ENCODE data around the gene SNX24. TPM values are rescaled to one million over a fixed set of nuclear protein-coding genes. Genes with fewer than 3 reads are reported as not detected.

The SNX24 gene
- total and polyA plus RNA-seq, 4 donors, result 15.0 to 39.4 (median 24.4) TPM

GRCh38 chr5:122954719-122955118 is 109.3 kb downstream of the SNX24 start:
- Histone ChIP-seq H3K9me3 (ENCODE audit: control insufficient read depth in 4 of 4, insufficient read depth in 3 of 4, low read length in 3 of 4) (peaks cover 0 to 11% (median 3%) of the 10 kb centered on the region in 4 donors), H3K36me3 (ENCODE audit: control insufficient read depth in 4 of 4, insufficient read depth in 4 of 4, low read length in 4 of 4) (peaks cover 0 to 4% (median under 1%) of the 10 kb centered on the region in 4 donors), H3K4me1 (ENCODE audit: control insufficient read depth in 5 of 5, insufficient read depth in 5 of 5, low read length in 5 of 5) (peaks cover 0 to under 1% (median 0%) of the 10 kb centered on the region in 5 donors), H3K27ac (ENCODE audit: low read depth in 1 of 2, low read length in 1 of 2) (no peak overlapping the region), H3K9ac (ENCODE audit: insufficient read depth in 1 of 2, low read length in 2 of 2) (no peak overlapping the region), H3K4me3 (no peak overlapping the region), H3K27me3 (ENCODE audit: control insufficient read depth in 3 of 3, insufficient read depth in 3 of 3, low read length in 2 of 3) (no peaks in the 10 kb centered on the region)
- no peak for TF ChIP-seq CTCF (IDR thresholded peaks at IDR 0.05; ENCODE audit: control extremely low read depth, extremely low read depth)
- DNase-seq, result no peak
- ATAC-seq (ENCODE audit: insufficient read depth, low FRiP score), result no peak

GRCh38 chr5:122957457-122957856 is 112.0 kb downstream of the SNX24 start:
- ATAC-seq (ENCODE audit: insufficient read depth, low FRiP score), result no peak
- H3K9me3 ChIP-seq (ENCODE audit: control insufficient read depth in 4 of 4, insufficient read depth in 3 of 4, low read length in 3 of 4), result peaks cover 0 to 11% (median 3%) of the 10 kb centered on the region in 4 donors
- no peaks in the 10 kb centered on the region for H3K27me3 ChIP-seq (ENCODE audit: control insufficient read depth in 3 of 3, insufficient read depth in 3 of 3, low read length in 2 of 3)
- no peak for TF ChIP-seq CTCF (IDR thresholded peaks at IDR 0.05; ENCODE audit: control extremely low read depth, extremely low read depth)
- no peak overlapping the region for H3K4me3 ChIP-seq
- H3K9ac ChIP-seq (ENCODE audit: insufficient read depth in 1 of 2, low read length in 2 of 2), result no peak overlapping the region
- peaks cover 0 to 4% (median under 1%) of the 10 kb centered on the region in 4 donors for H3K36me3 ChIP-seq (ENCODE audit: control insufficient read depth in 4 of 4, insufficient read depth in 4 of 4, low read length in 4 of 4)
- peaks cover 0 to 6% (median 0%) of the 10 kb centered on the region in 5 donors for H3K4me1 ChIP-seq (ENCODE audit: control insufficient read depth in 5 of 5, insufficient read depth in 5 of 5, low read length in 5 of 5)
- H3K27ac ChIP-seq (ENCODE audit: low read depth in 1 of 2, low read length in 1 of 2), result no peak overlapping the region
- no peak for DNase-seq

- 59 to 73% methylated on average over 4 of the region's 4 CpGs for WGBS, 2 donors
- no peak overlapping the region for H3K4me3 ChIP-seq
- no peak for TF ChIP-seq CTCF (IDR thresholded peaks at IDR 0.05; ENCODE audit: control extremely low read depth, extremely low read depth)
- peak in 1 of 3 donors; percentile 41 for DNase-seq
- no peak overlapping the region for H3K9ac ChIP-seq (ENCODE audit: insufficient read depth in 1 of 2, low read length in 2 of 2)
- no peak overlapping the region for H3K27ac ChIP-seq (ENCODE audit: low read depth in 1 of 2, low read length in 1 of 2)
- H3K36me3 ChIP-seq (ENCODE audit: control insufficient read depth in 4 of 4, insufficient read depth in 4 of 4, low read length in 4 of 4), result peaks cover 0 to 4% (median under 1%) of the 10 kb centered on the region in 4 donors
- ATAC-seq (ENCODE audit: insufficient read depth, low FRiP score), result no peak
- H3K27me3 ChIP-seq (ENCODE audit: control insufficient read depth in 3 of 3, insufficient read depth in 3 of 3, low read length in 2 of 3), result no peaks in the 10 kb centered on the region
- peaks cover 0 to 6% (median 0%) of the 10 kb centered on the region in 5 donors for H3K4me1 ChIP-seq (ENCODE audit: control insufficient read depth in 5 of 5, insufficient read depth in 5 of 5, low read length in 5 of 5)
- H3K9me3 ChIP-seq (ENCODE audit: control insufficient read depth in 4 of 4, insufficient read depth in 3 of 4, low read length in 3 of 4), result peaks cover 0 to 11% (median 3%) of the 10 kb centered on the region in 4 donors
These were observed 114.5 kb downstream of the SNX24 start for GRCh38 chr5:122959740-122960445.
